K562 (cell line): Measurements from ENCODE around the gene OR2V2. TPM values are rescaled to one million over a fixed set of nuclear protein-coding genes. Genes with fewer than 3 reads are reported as not detected.
A peak's percentile ranks its signal among the peaks of the same experiment; 100 is the strongest.

Experiments
- C11orf30 ChIP-seq: fragments of 450-650 bp; IDR thresholded peaks from 2 replicates; pipeline ENCODE4 v1.6.1; 2016; ENCODE audit warnings: low read depth, mild to moderate bottlenecking
- EP300 ChIP-seq: IDR thresholded peaks from 2 replicates; pipeline ENCODE4 v1.6.1; 2012; ENCODE audit warnings: low read length, improper control_type of control experiment
- FOS ChIP-seq: IDR thresholded peaks from 3 replicates; pipeline ENCODE4 v1.6.1; 2011; ENCODE audit not compliant: insufficient read length; ENCODE audit errors: extremely low read depth
- NFYB ChIP-seq: IDR thresholded peaks from 2 replicates; pipeline ENCODE4 v1.6.1; 2011; ENCODE audit warnings: mild to moderate bottlenecking, moderate library complexity; ENCODE audit not compliant: insufficient read length; ENCODE audit errors: extremely low read depth
- TCF7L2 ChIP-seq: fragments of 150-350 bp; IDR thresholded peaks from 2 replicates; pipeline ENCODE4 v1.6.1; 2016; ENCODE audit warnings: low read depth, mild to moderate bottlenecking, low read length, moderate library complexity
- ZNF165 ChIP-seq: fragments of 250-450 bp; sonication (Bioruptor Pico); IDR thresholded peaks from 2 replicates; pipeline ENCODE4 v1.4.0; 2020; ENCODE audit warnings: borderline replicate concordance
- ZNF212 ChIP-seq: fragments of 450-650 bp; formaldehyde crosslinking; IDR thresholded peaks from 2 replicates; pipeline ENCODE4 v1.4.0; 2020; ENCODE audit warnings: mild to moderate bottlenecking
- ZNF253 ChIP-seq: fragments of 250-450 bp; sonication (Bioruptor Pico); conservative IDR thresholded peaks from 2 replicates; pipeline ENCODE4 v1.6.1; 2021; ENCODE audit warnings: mild to moderate bottlenecking
- ZNF507 ChIP-seq: conservative IDR thresholded peaks from 2 replicates; pipeline ENCODE4 v1.6.1; 2017; ENCODE audit warnings: missing genetic modification characterization, missing compliant biosample characterization
- ZNF644 ChIP-seq: fragments of 200-800 bp; sonication (Bioruptor generic); IDR thresholded peaks from 2 replicates; pipeline ENCODE4 v1.6.1; 2016; ENCODE audit warnings: low read depth, missing genetic modification characterization, missing compliant biosample characterization
- polyA plus RNA-seq, 8 experiments: library from polyadenylated mRNA; depleted of rRNA in 4 of 8; stranded (reverse) in 5 of 8; unstranded in 3 of 8; fragments of >200 nt; fragmentation: Nextera tagmentation in 2 of 8; fragmentation: Illumina TruSeq in 1 of 8; extraction: Ambion mirVana in 2 of 8; extraction: Trizol in 1 of 8; gene quantifications; 2 replicates each; pipeline versions ENCODE4 v1.2.1 to v1.2.3, GENCODE V29; 2011 to 2014; ENCODE audit warnings: inconsistent platforms in 1 of 8, missing spikeins in 1 of 8
- total RNA-seq, 7 experiments: library from RNA; depleted of rRNA in 6 of 7; stranded (reverse); fragments of >200 nt in 6 of 7; fragmentation: Illumina TruSeq in 2 of 7; extraction: Trizol in 2 of 7; gene quantifications; 2 replicates each; pipeline versions ENCODE4 v1.2.1 to v1.2.3, GENCODE V29; 2011 to 2021; ENCODE audit warnings: low replicate concordance in 1 of 7
- TF ChIP-seq, protein P1 (sequence below): sonication (generic); formaldehyde crosslinking; IDR thresholded peaks from 2 replicates; pipeline ENCODE4 v1.9.0; 2022; ENCODE audit warnings: mild to moderate bottlenecking, missing genetic modification reagents
- TF ChIP-seq, protein P2 (sequence below): fragments of 450-650 bp; IDR thresholded peaks from one replicate; pipeline ENCODE4 v1.6.1; 2018; ENCODE audit warnings: mild to moderate bottlenecking, moderate library complexity; ENCODE audit not compliant: partially characterized antibody
- TF ChIP-seq, protein P3 (sequence below): sonication (generic); formaldehyde crosslinking; IDR thresholded peaks from 2 replicates; pipeline ENCODE4 v1.8.0; 2023; ENCODE audit warnings: missing genetic modification reagents, mild to moderate bottlenecking, borderline replicate concordance
- TF ChIP-seq, protein P4 (sequence below): sonication (generic); formaldehyde crosslinking; IDR thresholded peaks from 2 replicates; pipeline ENCODE4 v1.8.1; 2023; ENCODE audit warnings: missing genetic modification reagents, mild to moderate bottlenecking, borderline replicate concordance

OR2V2 gene
- total and polyA plus RNA-seq, 9 of the 15 experiments (the other 6 are each of a cell fraction or from before 2014, with no cell fraction given): 0.01 TPM; not detected in 8

DNA sequence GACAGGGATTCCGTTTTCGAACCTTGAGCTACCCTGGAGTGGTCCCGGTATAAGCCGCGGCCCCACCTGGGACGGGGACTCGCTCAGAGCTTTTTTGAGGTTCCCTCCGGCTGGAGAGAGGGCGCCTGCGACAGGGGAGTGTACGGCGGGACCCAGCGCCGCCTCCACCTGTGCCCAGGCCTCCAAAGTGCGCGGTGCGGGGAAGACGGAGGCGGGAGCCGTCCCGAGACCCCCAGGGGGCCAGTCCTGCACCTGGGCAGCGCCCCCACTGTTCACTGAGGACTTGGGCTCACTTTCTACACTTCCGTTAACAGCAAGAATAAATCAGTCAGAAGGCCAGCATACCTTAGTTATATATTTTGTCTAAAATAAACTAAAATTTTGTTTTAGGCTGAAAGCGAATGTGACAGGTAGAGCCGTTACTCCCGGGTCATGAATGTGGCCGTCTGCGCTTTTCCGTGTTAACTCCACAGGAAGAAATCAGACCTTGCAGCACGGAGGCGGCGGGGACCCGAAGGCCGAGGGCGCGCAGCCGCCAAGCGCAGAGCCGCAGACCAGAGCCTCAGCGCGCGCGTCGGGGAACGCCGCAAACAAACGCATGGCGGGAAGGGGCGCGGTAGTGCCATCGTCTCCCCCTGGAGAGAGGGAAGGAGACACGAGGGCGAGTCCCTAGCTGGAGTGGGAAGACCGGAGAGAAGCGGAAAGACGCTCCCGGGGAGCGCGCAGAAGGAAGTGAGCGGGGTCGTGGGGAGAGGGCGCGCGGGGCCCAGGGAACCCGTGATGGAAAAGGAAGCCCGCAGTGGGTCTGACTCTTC lies 43.5 kb downstream of the OR2V2 start (continued):
- TF ChIP-seq C11orf30 (no peak), ZNF253 (CRISPR knock-in tag) (no peak), ZNF212 (no peak), TCF7L2 (no peak), ZNF644 (tag) (peak; percentile 39; the same call in 1 of the 2 replicates), FOS (no peak), NFYB (no peak), EP300 (no peak), ZNF507 (tag) (no peak), ZNF165 (CRISPR knock-in tag) (no peak)
- TF ChIP-seq, protein P1, sequence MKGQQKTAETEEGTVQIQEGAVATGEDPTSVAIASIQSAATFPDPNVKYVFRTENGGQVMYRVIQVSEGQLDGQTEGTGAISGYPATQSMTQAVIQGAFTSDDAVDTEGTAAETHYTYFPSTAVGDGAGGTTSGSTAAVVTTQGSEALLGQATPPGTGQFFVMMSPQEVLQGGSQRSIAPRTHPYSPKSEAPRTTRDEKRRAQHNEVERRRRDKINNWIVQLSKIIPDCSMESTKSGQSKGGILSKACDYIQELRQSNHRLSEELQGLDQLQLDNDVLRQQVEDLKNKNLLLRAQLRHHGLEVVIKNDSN (CRISPR knock-in tag): no peak
- TF ChIP-seq, protein P2, sequence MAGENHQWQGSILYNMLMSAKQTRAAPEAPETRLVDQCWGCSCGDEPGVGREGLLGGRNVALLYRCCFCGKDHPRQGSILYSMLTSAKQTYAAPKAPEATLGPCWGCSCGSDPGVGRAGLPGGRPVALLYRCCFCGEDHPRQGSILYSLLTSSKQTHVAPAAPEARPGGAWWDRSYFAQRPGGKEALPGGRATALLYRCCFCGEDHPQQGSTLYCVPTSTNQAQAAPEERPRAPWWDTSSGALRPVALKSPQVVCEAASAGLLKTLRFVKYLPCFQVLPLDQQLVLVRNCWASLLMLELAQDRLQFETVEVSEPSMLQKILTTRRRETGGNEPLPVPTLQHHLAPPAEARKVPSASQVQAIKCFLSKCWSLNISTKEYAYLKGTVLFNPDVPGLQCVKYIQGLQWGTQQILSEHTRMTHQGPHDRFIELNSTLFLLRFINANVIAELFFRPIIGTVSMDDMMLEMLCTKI: no peak
- TF ChIP-seq, protein P3, sequence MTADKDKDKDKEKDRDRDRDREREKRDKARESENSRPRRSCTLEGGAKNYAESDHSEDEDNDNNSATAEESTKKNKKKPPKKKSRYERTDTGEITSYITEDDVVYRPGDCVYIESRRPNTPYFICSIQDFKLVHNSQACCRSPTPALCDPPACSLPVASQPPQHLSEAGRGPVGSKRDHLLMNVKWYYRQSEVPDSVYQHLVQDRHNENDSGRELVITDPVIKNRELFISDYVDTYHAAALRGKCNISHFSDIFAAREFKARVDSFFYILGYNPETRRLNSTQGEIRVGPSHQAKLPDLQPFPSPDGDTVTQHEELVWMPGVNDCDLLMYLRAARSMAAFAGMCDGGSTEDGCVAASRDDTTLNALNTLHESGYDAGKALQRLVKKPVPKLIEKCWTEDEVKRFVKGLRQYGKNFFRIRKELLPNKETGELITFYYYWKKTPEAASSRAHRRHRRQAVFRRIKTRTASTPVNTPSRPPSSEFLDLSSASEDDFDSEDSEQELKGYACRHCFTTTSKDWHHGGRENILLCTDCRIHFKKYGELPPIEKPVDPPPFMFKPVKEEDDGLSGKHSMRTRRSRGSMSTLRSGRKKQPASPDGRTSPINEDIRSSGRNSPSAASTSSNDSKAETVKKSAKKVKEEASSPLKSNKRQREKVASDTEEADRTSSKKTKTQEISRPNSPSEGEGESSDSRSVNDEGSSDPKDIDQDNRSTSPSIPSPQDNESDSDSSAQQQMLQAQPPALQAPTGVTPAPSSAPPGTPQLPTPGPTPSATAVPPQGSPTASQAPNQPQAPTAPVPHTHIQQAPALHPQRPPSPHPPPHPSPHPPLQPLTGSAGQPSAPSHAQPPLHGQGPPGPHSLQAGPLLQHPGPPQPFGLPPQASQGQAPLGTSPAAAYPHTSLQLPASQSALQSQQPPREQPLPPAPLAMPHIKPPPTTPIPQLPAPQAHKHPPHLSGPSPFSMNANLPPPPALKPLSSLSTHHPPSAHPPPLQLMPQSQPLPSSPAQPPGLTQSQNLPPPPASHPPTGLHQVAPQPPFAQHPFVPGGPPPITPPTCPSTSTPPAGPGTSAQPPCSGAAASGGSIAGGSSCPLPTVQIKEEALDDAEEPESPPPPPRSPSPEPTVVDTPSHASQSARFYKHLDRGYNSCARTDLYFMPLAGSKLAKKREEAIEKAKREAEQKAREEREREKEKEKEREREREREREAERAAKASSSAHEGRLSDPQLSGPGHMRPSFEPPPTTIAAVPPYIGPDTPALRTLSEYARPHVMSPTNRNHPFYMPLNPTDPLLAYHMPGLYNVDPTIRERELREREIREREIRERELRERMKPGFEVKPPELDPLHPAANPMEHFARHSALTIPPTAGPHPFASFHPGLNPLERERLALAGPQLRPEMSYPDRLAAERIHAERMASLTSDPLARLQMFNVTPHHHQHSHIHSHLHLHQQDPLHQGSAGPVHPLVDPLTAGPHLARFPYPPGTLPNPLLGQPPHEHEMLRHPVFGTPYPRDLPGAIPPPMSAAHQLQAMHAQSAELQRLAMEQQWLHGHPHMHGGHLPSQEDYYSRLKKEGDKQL (CRISPR knock-in tag): no peak
- TF ChIP-seq, protein P4, sequence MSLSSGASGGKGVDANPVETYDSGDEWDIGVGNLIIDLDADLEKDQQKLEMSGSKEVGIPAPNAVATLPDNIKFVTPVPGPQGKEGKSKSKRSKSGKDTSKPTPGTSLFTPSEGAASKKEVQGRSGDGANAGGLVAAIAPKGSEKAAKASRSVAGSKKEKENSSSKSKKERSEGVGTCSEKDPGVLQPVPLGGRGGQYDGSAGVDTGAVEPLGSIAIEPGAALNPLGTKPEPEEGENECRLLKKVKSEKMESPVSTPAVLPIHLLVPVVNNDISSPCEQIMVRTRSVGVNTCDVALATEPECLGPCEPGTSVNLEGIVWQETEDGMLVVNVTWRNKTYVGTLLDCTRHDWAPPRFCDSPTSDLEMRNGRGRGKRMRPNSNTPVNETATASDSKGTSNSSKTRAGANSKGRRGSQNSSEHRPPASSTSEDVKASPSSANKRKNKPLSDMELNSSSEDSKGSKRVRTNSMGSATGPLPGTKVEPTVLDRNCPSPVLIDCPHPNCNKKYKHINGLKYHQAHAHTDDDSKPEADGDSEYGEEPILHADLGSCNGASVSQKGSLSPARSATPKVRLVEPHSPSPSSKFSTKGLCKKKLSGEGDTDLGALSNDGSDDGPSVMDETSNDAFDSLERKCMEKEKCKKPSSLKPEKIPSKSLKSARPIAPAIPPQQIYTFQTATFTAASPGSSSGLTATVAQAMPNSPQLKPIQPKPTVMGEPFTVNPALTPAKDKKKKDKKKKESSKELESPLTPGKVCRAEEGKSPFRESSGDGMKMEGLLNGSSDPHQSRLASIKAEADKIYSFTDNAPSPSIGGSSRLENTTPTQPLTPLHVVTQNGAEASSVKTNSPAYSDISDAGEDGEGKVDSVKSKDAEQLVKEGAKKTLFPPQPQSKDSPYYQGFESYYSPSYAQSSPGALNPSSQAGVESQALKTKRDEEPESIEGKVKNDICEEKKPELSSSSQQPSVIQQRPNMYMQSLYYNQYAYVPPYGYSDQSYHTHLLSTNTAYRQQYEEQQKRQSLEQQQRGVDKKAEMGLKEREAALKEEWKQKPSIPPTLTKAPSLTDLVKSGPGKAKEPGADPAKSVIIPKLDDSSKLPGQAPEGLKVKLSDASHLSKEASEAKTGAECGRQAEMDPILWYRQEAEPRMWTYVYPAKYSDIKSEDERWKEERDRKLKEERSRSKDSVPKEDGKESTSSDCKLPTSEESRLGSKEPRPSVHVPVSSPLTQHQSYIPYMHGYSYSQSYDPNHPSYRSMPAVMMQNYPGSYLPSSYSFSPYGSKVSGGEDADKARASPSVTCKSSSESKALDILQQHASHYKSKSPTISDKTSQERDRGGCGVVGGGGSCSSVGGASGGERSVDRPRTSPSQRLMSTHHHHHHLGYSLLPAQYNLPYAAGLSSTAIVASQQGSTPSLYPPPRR: no peak
